ENCODE data around the gene OR10G8.
"Not testable (repeated sequence)": the region's sequence is repeated elsewhere in the genome, so short reads cannot be mapped to it uniquely, and the experiment has no call there.

Gene OR10G8, protein sequence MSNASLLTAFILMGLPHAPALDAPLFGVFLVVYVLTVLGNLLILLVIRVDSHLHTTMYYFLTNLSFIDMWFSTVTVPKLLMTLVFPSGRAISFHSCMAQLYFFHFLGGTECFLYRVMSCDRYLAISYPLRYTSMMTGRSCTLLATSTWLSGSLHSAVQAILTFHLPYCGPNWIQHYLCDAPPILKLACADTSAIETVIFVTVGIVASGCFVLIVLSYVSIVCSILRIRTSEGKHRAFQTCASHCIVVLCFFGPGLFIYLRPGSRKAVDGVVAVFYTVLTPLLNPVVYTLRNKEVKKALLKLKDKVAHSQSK

DNA sequence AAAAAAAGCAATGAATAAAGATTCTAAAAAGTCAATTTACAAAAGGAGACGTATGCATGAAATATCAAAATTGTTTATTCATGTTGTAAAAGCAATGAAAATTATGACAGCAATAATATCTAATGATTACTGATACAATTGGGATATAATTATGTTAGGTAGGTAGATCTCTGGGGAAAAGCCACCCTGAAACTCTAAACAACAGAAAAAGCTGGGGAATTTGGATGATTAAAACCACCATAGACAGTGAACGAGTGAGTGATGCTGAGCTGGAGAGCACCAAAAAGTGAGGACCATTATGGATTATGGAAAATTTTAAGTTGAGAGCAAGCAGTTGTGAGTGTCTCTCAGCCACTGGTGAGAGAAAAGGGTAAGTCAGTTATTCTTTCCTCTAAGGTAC, at the start of gene OR10G8:
Gene OR10G8, plus strand, starts transcription at position 301 of the 400 bp plus-strand sequence. CDS start 2,825 bp downstream, outside the sequence.
- TF ChIP-seq, protein P1, sequence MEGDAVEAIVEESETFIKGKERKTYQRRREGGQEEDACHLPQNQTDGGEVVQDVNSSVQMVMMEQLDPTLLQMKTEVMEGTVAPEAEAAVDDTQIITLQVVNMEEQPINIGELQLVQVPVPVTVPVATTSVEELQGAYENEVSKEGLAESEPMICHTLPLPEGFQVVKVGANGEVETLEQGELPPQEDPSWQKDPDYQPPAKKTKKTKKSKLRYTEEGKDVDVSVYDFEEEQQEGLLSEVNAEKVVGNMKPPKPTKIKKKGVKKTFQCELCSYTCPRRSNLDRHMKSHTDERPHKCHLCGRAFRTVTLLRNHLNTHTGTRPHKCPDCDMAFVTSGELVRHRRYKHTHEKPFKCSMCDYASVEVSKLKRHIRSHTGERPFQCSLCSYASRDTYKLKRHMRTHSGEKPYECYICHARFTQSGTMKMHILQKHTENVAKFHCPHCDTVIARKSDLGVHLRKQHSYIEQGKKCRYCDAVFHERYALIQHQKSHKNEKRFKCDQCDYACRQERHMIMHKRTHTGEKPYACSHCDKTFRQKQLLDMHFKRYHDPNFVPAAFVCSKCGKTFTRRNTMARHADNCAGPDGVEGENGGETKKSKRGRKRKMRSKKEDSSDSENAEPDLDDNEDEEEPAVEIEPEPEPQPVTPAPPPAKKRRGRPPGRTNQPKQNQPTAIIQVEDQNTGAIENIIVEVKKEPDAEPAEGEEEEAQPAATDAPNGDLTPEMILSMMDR (IDR thresholded peaks at IDR 0.05; ENCODE audit: borderline replicate concordance, insufficient read depth, low read depth, low read length): no peak
- H3K4me3 ChIP-seq (ENCODE audit: low read depth, low read length): no peak within 1 kb of the TSS

DNA sequence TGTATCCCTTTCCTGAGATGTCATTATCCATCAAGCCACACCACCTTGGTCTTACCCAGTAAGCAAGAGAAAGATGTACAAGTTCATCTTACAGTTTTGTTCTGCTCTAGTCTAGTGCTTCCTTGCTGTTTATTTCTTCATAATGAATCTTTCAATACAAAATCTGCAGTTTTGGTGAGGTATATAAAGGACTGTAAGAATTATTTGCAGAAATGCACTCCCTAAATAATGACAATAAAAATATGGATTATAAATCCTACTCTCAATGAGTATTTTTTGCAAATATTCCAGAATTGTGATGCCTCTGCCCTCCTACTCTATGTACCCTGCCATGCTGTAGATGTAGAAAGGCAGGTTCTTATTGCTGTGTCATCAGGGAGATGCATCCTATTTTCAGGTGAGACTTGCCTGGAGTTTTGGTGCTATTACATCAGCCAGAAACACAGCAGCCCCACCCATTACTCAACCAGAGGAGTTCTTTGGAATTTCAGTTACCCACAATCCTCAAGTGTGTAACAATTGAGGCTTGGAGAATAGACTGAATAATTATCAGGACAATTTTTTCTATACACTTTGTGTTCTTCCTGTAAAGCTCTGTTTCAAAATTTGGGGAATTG, 48.8 kb upstream of the OR10G8 start, which contains the start of gene OR10S1:
Gene OR10S1, minus strand, starts transcription at position 51 of the 617 bp plus-strand sequence. CDS start 117 bp downstream, outside the sequence.
- TF ChIP-seq, protein P1 (IDR thresholded peaks at IDR 0.05; ENCODE audit: borderline replicate concordance, insufficient read depth, low read depth, low read length): no peak
- H3K4me3 ChIP-seq (ENCODE audit: low read depth, low read length): no peak within 1 kb of the TSS

DNA sequence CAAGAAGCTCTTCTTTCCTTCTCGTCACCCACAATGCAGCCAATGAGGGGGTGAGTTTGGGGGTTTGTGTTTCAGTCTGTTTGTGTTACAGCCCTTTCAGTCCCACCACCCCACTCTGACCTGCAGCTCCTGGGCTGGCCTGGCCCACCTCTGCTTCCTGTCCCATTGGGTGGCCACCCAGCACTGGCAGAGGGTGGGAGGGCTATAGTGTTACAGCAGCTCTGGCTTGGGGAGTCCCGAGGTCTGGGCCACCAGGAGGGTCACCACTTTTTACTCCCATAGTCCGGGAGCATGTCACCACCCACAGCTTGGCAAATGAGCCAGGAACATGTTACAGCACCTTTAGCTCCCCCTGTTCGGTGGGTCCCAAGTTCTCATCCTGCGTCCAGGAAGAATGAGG, 47.3 kb upstream of the OR10G8 start:
- TF ChIP-seq, protein P1 (IDR thresholded peaks at IDR 0.05; ENCODE audit: borderline replicate concordance, insufficient read depth, low read depth, low read length): no peak

DNA sequence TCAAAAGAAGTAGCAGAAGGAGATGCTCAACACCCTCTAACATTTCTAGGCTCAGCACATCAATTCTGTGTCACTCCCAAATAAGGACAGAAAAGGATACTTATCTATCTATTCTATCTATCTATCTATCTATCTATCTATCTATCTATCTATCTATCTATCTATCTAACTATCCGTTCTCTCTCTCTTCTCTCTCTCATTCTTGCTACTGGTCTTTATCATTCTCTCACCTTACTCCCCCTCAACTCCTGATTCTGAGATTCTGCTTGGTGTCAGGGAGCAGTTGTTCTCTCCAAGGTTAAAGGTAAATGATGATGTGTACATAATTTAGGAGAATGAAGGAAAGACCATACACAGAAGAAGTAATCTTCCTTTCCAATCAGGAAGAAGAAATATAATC, 31.5 kb upstream of the OR10G8 start, which contains the start of gene OR10G6:
Gene OR10G6, minus strand, starts transcription at position 43 of the 400 bp plus-strand sequence. Its CDS starts 0 bp downstream, at position 43.
- TF ChIP-seq, protein P1 (IDR thresholded peaks at IDR 0.05; ENCODE audit: borderline replicate concordance, insufficient read depth, low read depth, low read length): no peak
- no peak within 1 kb of the TSS for H3K4me3 ChIP-seq (ENCODE audit: low read depth, low read length)

More for the DNA sequence above, 47.3 kb upstream of the OR10G8 start:
- no peak overlapping the region for H3K4me3 ChIP-seq (ENCODE audit: low read depth, low read length)

DNA sequence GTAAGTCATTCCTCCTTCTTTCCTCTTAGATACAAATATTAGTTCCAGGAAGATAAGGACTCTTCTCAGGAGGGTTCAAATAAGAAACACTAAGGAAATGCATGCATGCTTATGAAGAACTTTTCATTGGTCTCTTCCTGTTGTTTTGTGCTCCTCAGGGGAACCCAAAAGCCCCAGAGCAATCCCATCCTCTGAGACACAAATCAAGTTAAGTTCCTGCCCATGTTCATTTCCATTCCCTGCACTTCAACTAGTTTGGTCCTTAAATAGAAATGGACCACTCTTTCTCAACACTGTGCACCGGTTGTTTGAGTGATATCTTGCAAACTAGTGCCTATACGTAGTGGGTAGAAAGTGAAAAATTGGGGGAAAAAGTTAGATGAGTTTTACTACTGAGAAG, 13.9 kb upstream of the OR10G8 start, which contains the start of gene OR10G4:
Gene OR10G4, plus strand, starts transcription at position 301 of the 400 bp plus-strand sequence. CDS start 2,578 bp downstream, outside the sequence.
- H3K4me3 ChIP-seq (ENCODE audit: low read depth, low read length): no peak within 1 kb of the TSS
- TF ChIP-seq, protein P1 (IDR thresholded peaks at IDR 0.05; ENCODE audit: borderline replicate concordance, insufficient read depth, low read depth, low read length): no peak

DNA sequence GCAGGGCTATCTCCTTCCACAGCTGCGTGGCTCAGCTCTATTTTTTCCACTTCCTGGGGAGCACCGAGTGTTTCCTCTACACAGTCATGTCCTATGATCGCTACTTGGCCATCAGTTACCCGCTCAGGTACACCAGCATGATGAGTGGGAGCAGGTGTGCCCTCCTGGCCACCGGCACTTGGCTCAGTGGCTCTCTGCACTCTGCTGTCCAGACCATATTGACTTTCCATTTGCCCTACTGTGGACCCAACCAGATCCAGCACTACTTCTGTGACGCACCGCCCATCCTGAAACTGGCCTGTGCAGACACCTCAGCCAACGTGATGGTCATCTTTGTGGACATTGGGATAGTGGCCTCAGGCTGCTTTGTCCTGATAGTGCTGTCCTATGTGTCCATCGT, 10.8 kb upstream of the OR10G8 start:
- not testable (repeated sequence) for H3K4me3 ChIP-seq (ENCODE audit: low read depth, low read length)

DNA sequence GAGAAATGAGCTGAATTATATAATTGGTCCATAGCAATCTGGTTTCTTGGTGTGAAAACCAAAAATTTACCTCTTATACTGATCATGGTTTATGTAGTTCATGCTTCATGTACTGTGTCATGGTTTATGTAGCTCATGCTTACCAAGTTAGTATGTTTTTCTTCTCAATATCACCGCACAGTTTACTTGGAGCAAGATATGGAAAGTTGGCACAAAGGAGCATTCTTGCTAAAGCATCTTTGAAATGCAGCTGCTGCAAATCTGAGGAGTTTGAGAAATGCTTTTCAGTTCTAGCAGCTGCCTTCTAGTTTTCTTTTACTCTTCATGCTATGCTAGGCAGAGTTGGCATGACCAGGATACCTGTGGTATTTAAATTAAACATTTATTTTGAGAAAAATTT, 10.1 kb downstream of the OR10G8 start:
- H3K4me3 ChIP-seq (ENCODE audit: low read depth, low read length): no peak overlapping the region
- TF ChIP-seq, protein P1 (IDR thresholded peaks at IDR 0.05; ENCODE audit: borderline replicate concordance, insufficient read depth, low read depth, low read length): no peak

Measured in GM12875 (cell line).